ENCODE measurements around the gene CEP85L.

CEP85L gene

GRCh38 chr6:118648866-118649554 is 2.4 kb downstream of the CEP85L start:
- no peak for DNase-seq (ENCODE audit: low read depth)

GRCh38 chr6:118646977-118647376 is 4.4 kb downstream of the CEP85L start:
- no peak overlapping the region for H3K4me3 ChIP-seq (ENCODE audit: low read depth, low read length)
- no peak for DNase-seq (ENCODE audit: low read depth)
- TF ChIP-seq MYC (IDR thresholded peaks at IDR 0.05; ENCODE audit: low read depth, low read length) (no peak), POLR2A (IDR thresholded peaks at IDR 0.05; ENCODE audit: extremely low read depth, insufficient read length) (no peak), CTCF (IDR thresholded peaks at IDR 0.05; ENCODE audit: low read depth, low read length) (no peak), MAX (IDR thresholded peaks at IDR 0.05; ENCODE audit: low read depth, low read length) (no peak)

More at GRCh38 chr6:118648866-118649554, 2.4 kb downstream of the CEP85L start:
- TF ChIP-seq CTCF (IDR thresholded peaks at IDR 0.05; ENCODE audit: low read depth, low read length) (no peak), MYC (IDR thresholded peaks at IDR 0.05; ENCODE audit: low read depth, low read length) (no peak), MAX (IDR thresholded peaks at IDR 0.05; ENCODE audit: low read depth, low read length) (no peak), POLR2A (IDR thresholded peaks at IDR 0.05; ENCODE audit: extremely low read depth, insufficient read length) (no peak)
- no peak overlapping the region for H3K4me3 ChIP-seq (ENCODE audit: low read depth, low read length)

GRCh38 chr6:118645395-118645794 is 6.0 kb downstream of the CEP85L start:
- TF ChIP-seq MYC (IDR thresholded peaks at IDR 0.05; ENCODE audit: low read depth, low read length) (no peak), MAX (IDR thresholded peaks at IDR 0.05; ENCODE audit: low read depth, low read length) (no peak), POLR2A (IDR thresholded peaks at IDR 0.05; ENCODE audit: extremely low read depth, insufficient read length) (no peak), CTCF (IDR thresholded peaks at IDR 0.05; ENCODE audit: low read depth, low read length) (no peak)
- DNase-seq (ENCODE audit: low read depth): peak; percentile 10
- no peak overlapping the region for H3K4me3 ChIP-seq (ENCODE audit: low read depth, low read length)

GRCh38 chr6:118644007-118644406 is 7.4 kb downstream of the CEP85L start:
- TF ChIP-seq MAX (IDR thresholded peaks at IDR 0.05; ENCODE audit: low read depth, low read length) (no peak), MYC (IDR thresholded peaks at IDR 0.05; ENCODE audit: low read depth, low read length) (no peak), CTCF (IDR thresholded peaks at IDR 0.05; ENCODE audit: low read depth, low read length) (no peak), POLR2A (IDR thresholded peaks at IDR 0.05; ENCODE audit: extremely low read depth, insufficient read length) (no peak)
- no peak for DNase-seq (ENCODE audit: low read depth)

GRCh38 chr6:118641042-118641441 is 10.3 kb downstream of the CEP85L start:
- no peak for DNase-seq (ENCODE audit: low read depth)
- no peak for TF ChIP-seq MAX (IDR thresholded peaks at IDR 0.05; ENCODE audit: low read depth, low read length)
- TF ChIP-seq CTCF (IDR thresholded peaks at IDR 0.05; ENCODE audit: low read depth, low read length): no peak
- TF ChIP-seq POLR2A (IDR thresholded peaks at IDR 0.05; ENCODE audit: extremely low read depth, insufficient read length): no peak
- TF ChIP-seq MYC (IDR thresholded peaks at IDR 0.05; ENCODE audit: low read depth, low read length): no peak
- H3K4me3 ChIP-seq (ENCODE audit: low read depth, low read length): no peak overlapping the region

More at GRCh38 chr6:118644007-118644406, 7.4 kb downstream of the CEP85L start:
- no peak overlapping the region for H3K4me3 ChIP-seq (ENCODE audit: low read depth, low read length)
